H1 (cell line): ENCODE results near the gene LRRC32. TPM values are rescaled to one million over a fixed set of nuclear protein-coding genes. Genes with fewer than 3 reads are reported as not detected.

Experiments used
- CTCF ChIA-PET: fragments of 300-600 bp; sonication (Branson Sonifier 250); formaldehyde crosslinking; loops from one replicate; lab custom pipeline; 2021; ENCODE audit not compliant: partially characterized antibody; lab: Charles Lee
- POLR2A ChIA-PET: fragments of 300-600 bp; sonication (Branson Sonifier 250); formaldehyde crosslinking; loops from one replicate; lab custom pipeline; 2021; ENCODE audit warnings: inconsistent platforms; ENCODE audit not compliant: partially characterized antibody; lab: Charles Lee
- DNase-seq, 2 experiments: peaks; one replicate each; pipeline versions ENCODE4 v3.0.0 to v3.0.0-alpha.2; 2010 to 2022; ENCODE audit warnings: low spot score in 2 of 2, low read depth in 1 of 2, mixed read lengths in 1 of 2
- FAIRE-seq: peaks from 2 replicates; lab custom pipeline; 2011; peaks lifted over from hg19 to GRCh38; lab: Jason Lieb, UNC
- H2AFZ ChIP-seq: 2 replicates; pipeline ENCODE4 v1.8.1; 2012; ENCODE audit warnings: low read length, inconsistent platforms
- H2AK5ac ChIP-seq: 2 replicates; pipeline ENCODE4 v1.6.1; 2013; ENCODE audit warnings: low read depth, low read length
- H2BK120ac ChIP-seq: replicated peaks from 2 replicates; pipeline ENCODE3; 2013; ENCODE audit warnings: low read depth, low read length, inconsistent platforms
- H2BK12ac ChIP-seq: 2 replicates; pipeline ENCODE4 v1.6.1; 2013; ENCODE audit warnings: low read depth, low read length
- H2BK15ac ChIP-seq: 2 replicates; pipeline ENCODE4 v1.6.1; 2013; ENCODE audit warnings: low read length
- H2BK20ac ChIP-seq: 2 replicates; pipeline ENCODE4 v1.6.1; 2013; ENCODE audit warnings: low read length
- H2BK5ac ChIP-seq: 2 replicates; pipeline ENCODE4 v1.6.1; 2013; ENCODE audit warnings: low read depth, low read length
- H3K14ac ChIP-seq: 2 replicates; pipeline ENCODE4 v1.6.1; 2013; ENCODE audit warnings: inconsistent platforms; ENCODE audit not compliant: insufficient read length
- H3K18ac ChIP-seq: 2 replicates; pipeline ENCODE4 v1.6.1; 2013; ENCODE audit warnings: low read length; ENCODE audit errors: extremely low read depth
- H3K23ac ChIP-seq: 2 replicates; pipeline ENCODE4 v1.6.1; 2013; ENCODE audit warnings: inconsistent platforms; ENCODE audit not compliant: insufficient read length
- H3K23me2 ChIP-seq: 2 replicates; pipeline ENCODE4 v1.6.1; 2013; ENCODE audit warnings: low read depth, low read length
- H3K27ac ChIP-seq: 2 replicates; pipeline ENCODE4 v1.6.1; 2011; ENCODE audit warnings: low read depth, low read length, inconsistent platforms
- H3K27me3 ChIP-seq, 4 experiments: replicated peaks in 1 of 4; 1 replicate in 1 of 4; 2 replicates in 3 of 4; pipeline versions ENCODE4 v1.6.1 to v1.8.1; 2011 to 2013; ENCODE audit warnings: low read length in 3 of 4, mild to moderate bottlenecking in 3 of 4, inconsistent platforms in 2 of 4, mixed read lengths in 2 of 4, moderate library complexity in 1 of 4; ENCODE audit not compliant: control insufficient read depth in 3 of 4, insufficient read depth in 3 of 4; ENCODE audit errors: extremely low read depth in 1 of 4
- H3K36me3 ChIP-seq, 4 experiments: 2 replicates each; pipeline versions ENCODE4 v1.6.1 to v1.8.1; 2011 to 2013; ENCODE audit warnings: mild to moderate bottlenecking in 4 of 4, low read length in 3 of 4, moderate library complexity in 2 of 4, control low read depth in 1 of 4, inconsistent platforms in 1 of 4; ENCODE audit not compliant: insufficient read depth in 4 of 4, control insufficient read depth in 2 of 4
- H3K4ac ChIP-seq: replicated peaks from 2 replicates; pipeline ENCODE3; 2013; ENCODE audit warnings: low read length, low read depth, mixed read lengths, inconsistent platforms; ENCODE audit not compliant: insufficient read length
- H3K4me1 ChIP-seq, 4 experiments: replicated peaks in 1 of 4; 1 replicate in 1 of 4; 2 replicates in 3 of 4; pipeline versions ENCODE4 v1.6.1 to v1.8.1; 2011 to 2013; ENCODE audit warnings: low read length in 3 of 4, inconsistent platforms in 2 of 4, mixed read lengths in 1 of 4; ENCODE audit not compliant: insufficient read depth in 4 of 4, control insufficient read depth in 3 of 4
- H3K4me2 ChIP-seq, 2 experiments: 2 replicates each; pipeline versions ENCODE4 v1.6.1 to v1.8.1; 2011 to 2013; ENCODE audit warnings: low read depth in 2 of 2, low read length in 2 of 2, control low read depth in 1 of 2, inconsistent platforms in 1 of 2, mild to moderate bottlenecking in 1 of 2; ENCODE audit not compliant: insufficient read depth in 1 of 2
- H3K4me3 ChIP-seq, 4 experiments: fragments of 200-600, 300-600 bp in 1 of 4; sonication (generic), shearing (Covaris generic), sonication (Bioruptor Twin) in 1 of 4; 2 replicates each; pipeline versions ENCODE4 v1.5.1 to v1.8.1; 2011 to 2016; ENCODE audit warnings: low read length in 4 of 4, low read depth in 3 of 4, control low read depth in 2 of 4, inconsistent platforms in 2 of 4, mild to moderate bottlenecking in 2 of 4, mixed read lengths in 1 of 4, moderate library complexity in 1 of 4; ENCODE audit not compliant: insufficient read depth in 2 of 4; ENCODE audit errors: extremely low read depth in 1 of 4
- H3K56ac ChIP-seq: replicated peaks from 2 replicates; pipeline ENCODE3; 2013; ENCODE audit warnings: low read depth, mild to moderate bottlenecking, mixed read lengths, low read length, inconsistent platforms; ENCODE audit not compliant: insufficient read length
- H3K79me1 ChIP-seq: 2 replicates; pipeline ENCODE4 v1.6.1; 2013; ENCODE audit warnings: low read depth, low read length, control low read depth
- H3K79me2 ChIP-seq, 2 experiments: 2 replicates each; pipeline versions ENCODE4 v1.6.1 to v1.8.1; 2012 to 2013; ENCODE audit warnings: low read length in 2 of 2, mild to moderate bottlenecking in 2 of 2, inconsistent platforms in 1 of 2; ENCODE audit not compliant: insufficient read depth in 2 of 2, control insufficient read depth in 1 of 2
- H3K9ac ChIP-seq, 4 experiments: replicated peaks in 1 of 4; 1 replicate in 1 of 4; 2 replicates in 3 of 4; pipeline versions ENCODE4 v1.6.1 to v1.8.1; 2011 to 2013; ENCODE audit warnings: low read depth in 3 of 4, low read length in 3 of 4, control low read depth in 2 of 4, mild to moderate bottlenecking in 2 of 4, moderate library complexity in 2 of 4, inconsistent platforms in 1 of 4; ENCODE audit errors: extremely low read depth in 1 of 4
- H3K9me3 ChIP-seq, 2 experiments: 2 replicates each; pipeline versions ENCODE4 v1.6.1 to v1.8.1; 2012 to 2013; ENCODE audit warnings: mild to moderate bottlenecking in 2 of 2, moderate library complexity in 2 of 2, control low read depth in 1 of 2, inconsistent platforms in 1 of 2, low read depth in 1 of 2, low read length in 1 of 2, mixed read lengths in 1 of 2; ENCODE audit not compliant: insufficient read depth in 2 of 2
- H4K20me1 ChIP-seq, 2 experiments: replicated peaks in 1 of 2; 2 replicates each; pipeline versions ENCODE3 to v1.8.1; 2011 to 2013; ENCODE audit warnings: inconsistent platforms in 2 of 2, low read length in 2 of 2, mild to moderate bottlenecking in 1 of 2; ENCODE audit not compliant: insufficient read depth in 2 of 2, control insufficient read depth in 1 of 2
- H4K5ac ChIP-seq: 2 replicates; pipeline ENCODE4 v1.6.1; 2013; ENCODE audit warnings: low read length, low read depth, mixed read lengths, inconsistent platforms; ENCODE audit not compliant: insufficient read length
- H4K8ac ChIP-seq: 2 replicates; pipeline ENCODE4 v1.8.0; 2013; ENCODE audit warnings: mild to moderate bottlenecking, moderate library complexity, low read length, inconsistent platforms; ENCODE audit not compliant: insufficient read depth; ENCODE audit errors: extremely low read depth
- H4K91ac ChIP-seq: replicated peaks from 2 replicates; pipeline ENCODE3; 2013; ENCODE audit warnings: low read length, mixed read lengths, inconsistent platforms; ENCODE audit not compliant: insufficient read length
- BACH1 ChIP-seq: IDR thresholded peaks from 2 replicates; pipeline ENCODE4 v1.6.1; 2012; ENCODE audit warnings: low read length, improper control_type of control experiment
- CEBPB ChIP-seq: IDR thresholded peaks from 2 replicates; pipeline ENCODE4 v1.6.1; 2012; ENCODE audit warnings: low read depth, low read length
- CHD1 ChIP-seq: IDR thresholded peaks from 2 replicates; pipeline ENCODE4 v1.6.1; 2012; ENCODE audit warnings: low read depth, low read length, improper control_type of control experiment
- CTBP2 ChIP-seq: IDR thresholded peaks from 2 replicates; pipeline ENCODE4 v1.7.0; 2011; ENCODE audit warnings: borderline replicate concordance, mild to moderate bottlenecking, moderate library complexity, mixed read lengths, low read length; ENCODE audit not compliant: insufficient read depth, insufficient read length
- KDM4A ChIP-seq: IDR thresholded peaks from one replicate; pipeline ENCODE4 v1.7.1; 2012; ENCODE audit warnings: low read depth, mild to moderate bottlenecking, moderate library complexity, low read length, inconsistent platforms; ENCODE audit not compliant: severe bottlenecking
- NANOG ChIP-seq: IDR thresholded peaks from 2 replicates; pipeline ENCODE4 v1.6.1; 2011; ENCODE audit warnings: low read length, low read depth, mild to moderate bottlenecking, inconsistent platforms; ENCODE audit not compliant: insufficient read depth, poor library complexity, severe bottlenecking
- POU5F1 ChIP-seq: IDR thresholded peaks from 2 replicates; pipeline ENCODE4 v1.6.1; 2011; ENCODE audit warnings: low read depth, mild to moderate bottlenecking, low read length, moderate library complexity
- RBBP5 ChIP-seq: IDR thresholded peaks from 2 replicates; pipeline ENCODE4 v1.7.1; 2012; ENCODE audit warnings: low read depth, mild to moderate bottlenecking, inconsistent platforms, low read length, moderate library complexity, borderline replicate concordance
- SP2 ChIP-seq: IDR thresholded peaks from 2 replicates; pipeline ENCODE4 v1.6.1; 2012; ENCODE audit warnings: mild to moderate bottlenecking, low read length, inconsistent platforms
- TAF1 ChIP-seq: IDR thresholded peaks from 2 replicates; pipeline ENCODE4 v1.6.1; 2011; ENCODE audit warnings: mild to moderate bottlenecking, low read depth, low read length
- TAF7 ChIP-seq: optimal IDR thresholded peaks from 2 replicates; pipeline ENCODE3; 2011; ENCODE audit warnings: low read depth, mild to moderate bottlenecking, inconsistent platforms, low read length, moderate library complexity, borderline replicate concordance
- TBP ChIP-seq: IDR thresholded peaks from 2 replicates; pipeline ENCODE4 v1.6.1; 2011; ENCODE audit warnings: low read depth, low read length, improper control_type of control experiment
- ZNF274 ChIP-seq: IDR thresholded peaks from 2 replicates; pipeline ENCODE4 v1.7.0; 2012; ENCODE audit warnings: low read length, borderline replicate concordance; ENCODE audit errors: extremely low read depth
- WGBS, 2 experiments: shearing (Covaris generic) in 1 of 2; methylation state at CpG; one replicate each; pipeline versions ENCODE4 v1.1.6 to v1.1.7; 2013 to 2015; ENCODE audit warnings: low lambda C conversion rate in 2 of 2, mixed read lengths in 2 of 2, inconsistent platforms in 1 of 2, low coverage in 1 of 2, missing lambda C conversion rate in 1 of 2; ENCODE audit not compliant: insufficient replicate concordance in 2 of 2, insufficient coverage in 1 of 2, insufficient read length in 1 of 2; ENCODE audit errors: extremely low coverage in 1 of 2, missing lambda C conversion rate in 1 of 2; 5-methylcytosine and 5-hydroxymethylcytosine counted together
- polyA plus RNA-seq, 7 experiments: library from polyadenylated mRNA; depleted of rRNA in 3 of 7; stranded (reverse) in 5 of 7; unstranded in 2 of 7; fragments of >200 nt in 5 of 7; fragments of 200-250 nt in 2 of 7; gene quantifications; 1 replicate in 5 of 7; 2 replicates in 1 of 7; 4 replicates in 1 of 7; pipeline versions ENCODE4 v1.2.1 to v1.2.3, GENCODE V29; 2011 to 2013; ENCODE audit warnings: missing spikeins in 2 of 7, mixed read lengths in 2 of 7
- total RNA-seq: library from RNA; stranded (reverse); fragmentation: NEBNext Ultra II Directional; extraction: Animal tissue kit (Norgen Biotek cat#: 25700); gene quantifications from 2 replicates; pipeline ENCODE4 v1.2.1, GENCODE V29; 2021

The LRRC32 gene
- total and polyA plus RNA-seq, 2 of the 8 experiments (the other 6 are each of a cell fraction or from before 2014, with no cell fraction given): 0.99 to 1.9 TPM

DNA sequence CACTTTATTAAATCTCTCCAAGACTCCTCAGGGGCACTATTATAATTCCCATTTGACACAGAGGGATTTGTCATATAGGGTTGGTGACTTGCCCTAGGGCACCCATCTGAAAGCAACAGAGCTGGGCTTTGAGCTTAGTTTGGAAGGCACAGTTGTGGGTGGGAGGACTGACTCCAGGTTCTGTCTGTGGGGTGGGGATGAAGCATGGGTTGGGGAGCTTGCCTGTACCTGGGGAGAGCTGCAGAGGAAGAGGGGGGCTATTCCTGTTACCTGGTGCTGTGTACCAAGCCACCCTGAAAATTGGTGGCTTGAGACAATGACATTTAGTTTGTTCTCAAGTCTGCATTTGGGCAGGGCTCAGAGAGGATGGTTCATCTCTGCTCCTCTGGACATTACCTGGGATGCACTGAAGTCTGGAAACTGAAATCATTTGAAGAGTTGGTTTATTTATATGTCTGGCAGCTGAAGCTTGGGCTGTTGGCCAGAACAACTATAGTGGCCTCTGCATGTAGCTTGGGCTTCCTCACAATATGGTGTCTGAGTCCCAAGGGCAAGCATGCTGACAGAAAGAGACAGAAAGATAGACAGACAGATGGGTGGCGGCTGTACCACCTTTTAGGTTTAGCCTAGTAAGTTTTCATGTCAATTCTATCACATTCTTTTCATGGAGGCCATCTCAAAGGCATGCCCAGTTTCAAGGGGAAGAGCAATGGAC is 44.9 kb downstream of the LRRC32 start:
- Histone ChIP-seq H2BK20ac (no peak overlapping the region), H3K79me2 (no peaks in the 10 kb centered on the region), H3K14ac (no peak overlapping the region), H3K4me2 (no peak overlapping the region), H2BK5ac (no peak overlapping the region), H2BK15ac (no peak overlapping the region), H3K4me3 (no peak overlapping the region), H3K36me3 (no peaks in the 10 kb centered on the region), H4K8ac (no peak overlapping the region), H2BK12ac (no peak overlapping the region), H3K56ac (no peak overlapping the region), H2AK5ac (no peak overlapping the region), H3K4ac (no peak overlapping the region), H3K9me3 (0 out of 4 replicates have a peak, but pooled peaks cover 0 to 3% of the 10 kb centered on the region in 2 experiments), H4K5ac (no peak overlapping the region), H2BK120ac (no peak overlapping the region), H3K18ac (no peak overlapping the region), H2AFZ (no peak overlapping the region), H3K9ac (no peak overlapping the region), H3K4me1 (no peaks in the 10 kb centered on the region), H3K79me1 (no peaks in the 10 kb centered on the region), H3K23me2 (no peaks in the 10 kb centered on the region), H3K27ac (no peak overlapping the region), H3K23ac (no peak overlapping the region), H4K20me1 (no peaks in the 10 kb centered on the region), H4K91ac (no peak overlapping the region), H3K27me3 (no peaks in the 10 kb centered on the region)
- DNase-seq: no peak
- 77% methylated on average over 1 of the region's 1 CpG; no CpG with 5 or more reads in 1 of the 2 experiments for WGBS, 2 experiments
- FAIRE-seq: no peak
- ChIA-PET CTCF (interaction anchor here (0.7 to 1.8 kb wide), 3 partner anchors 28 to 60 kb away, joined by 3 to 7 read pairs (median 3); no protein-coding TSS in a partner anchor), POLR2A (interaction anchor here (1.2 kb wide), 1 partner anchor 8 kb away, joined by 4 read pairs; no protein-coding TSS in a partner anchor)
- TF ChIP-seq CTBP2: no peak
- no peak for TF ChIP-seq CHD1
- TF ChIP-seq CEBPB: no peak
- no peak for TF ChIP-seq BACH1
- TF ChIP-seq TAF7: no peak
- no peak for TF ChIP-seq TAF1
- no peak for TF ChIP-seq SP2
- TF ChIP-seq TBP: no peak
- TF ChIP-seq RBBP5: no peak
- no peak for TF ChIP-seq POU5F1
- TF ChIP-seq ZNF274: no peak
- no peak for TF ChIP-seq NANOG
- no peak for TF ChIP-seq KDM4A
